Cortex of kidney (tissue), 1 donor: ENCODE data around the gene MGLL.
"Not testable (repeated sequence)": the region's sequence is repeated elsewhere in the genome, so short reads cannot be mapped to it uniquely, and the experiment has no call there.

Source experiments
- DNase-seq: peaks from one replicate; lab custom pipeline; 2025; lab: John Stamatoyannopoulos, UW

MGLL gene

DNA sequence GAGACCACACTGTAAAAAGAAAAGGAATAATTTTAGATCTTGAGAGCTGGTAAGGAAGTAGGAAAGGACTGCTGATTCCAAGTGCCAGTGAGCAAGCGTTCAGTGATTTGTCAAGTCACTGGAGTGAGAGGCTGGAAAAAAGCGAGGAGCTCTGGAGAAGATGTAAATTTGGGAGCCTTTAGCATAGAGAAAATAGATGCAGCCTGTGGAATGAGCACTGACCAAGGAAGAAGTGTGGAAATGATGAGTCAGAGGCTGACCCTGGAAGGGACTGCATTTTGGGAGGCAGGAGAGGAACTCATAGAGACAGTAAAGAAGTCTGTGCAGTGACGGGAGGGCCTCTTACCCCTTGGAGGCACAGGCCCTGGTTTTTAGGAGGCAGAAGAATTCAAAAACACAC lies 166.7 kb downstream of the MGLL start:
- no peak for DNase-seq

DNA sequence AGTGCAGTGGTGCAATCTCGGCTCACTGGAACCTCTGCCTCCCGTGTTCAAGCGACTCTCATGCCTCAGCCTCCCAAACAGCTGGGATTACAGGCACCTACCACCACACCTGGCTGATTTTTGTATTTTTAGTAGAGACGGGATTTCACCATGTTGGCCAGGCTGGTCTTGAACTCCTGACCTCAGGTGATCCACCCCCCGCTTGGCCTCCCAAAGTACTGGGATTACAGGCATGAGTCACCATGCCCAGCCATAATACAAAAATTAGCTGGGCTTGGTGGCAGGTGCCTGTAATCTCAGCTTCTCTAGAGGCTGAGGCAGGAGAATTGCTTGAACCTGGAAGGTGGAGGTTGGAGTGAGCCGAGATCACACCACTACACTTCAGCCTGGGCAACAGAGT lies 167.3 kb downstream of the MGLL start:
- not testable (repeated sequence) for DNase-seq

DNA sequence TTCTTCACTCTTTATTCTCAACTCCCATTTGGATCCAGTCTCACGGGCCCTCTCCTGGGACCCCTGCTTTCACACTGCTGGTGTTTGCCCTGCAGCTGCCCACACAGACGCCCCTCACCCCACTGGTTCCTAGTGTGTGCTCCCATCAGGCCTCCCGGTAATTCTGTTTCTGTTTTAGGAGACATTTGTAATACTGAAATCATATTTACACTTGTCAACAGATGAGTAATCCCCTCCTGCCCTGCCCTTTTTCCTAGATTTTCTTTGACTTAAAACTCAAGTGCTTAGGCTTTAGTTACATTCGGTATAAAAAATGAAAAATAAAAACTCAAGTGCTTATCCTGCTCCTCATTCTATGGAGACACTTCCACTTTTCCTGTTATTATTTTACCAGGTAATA lies 167.9 kb downstream of the MGLL start:
- DNase-seq: no peak

DNA sequence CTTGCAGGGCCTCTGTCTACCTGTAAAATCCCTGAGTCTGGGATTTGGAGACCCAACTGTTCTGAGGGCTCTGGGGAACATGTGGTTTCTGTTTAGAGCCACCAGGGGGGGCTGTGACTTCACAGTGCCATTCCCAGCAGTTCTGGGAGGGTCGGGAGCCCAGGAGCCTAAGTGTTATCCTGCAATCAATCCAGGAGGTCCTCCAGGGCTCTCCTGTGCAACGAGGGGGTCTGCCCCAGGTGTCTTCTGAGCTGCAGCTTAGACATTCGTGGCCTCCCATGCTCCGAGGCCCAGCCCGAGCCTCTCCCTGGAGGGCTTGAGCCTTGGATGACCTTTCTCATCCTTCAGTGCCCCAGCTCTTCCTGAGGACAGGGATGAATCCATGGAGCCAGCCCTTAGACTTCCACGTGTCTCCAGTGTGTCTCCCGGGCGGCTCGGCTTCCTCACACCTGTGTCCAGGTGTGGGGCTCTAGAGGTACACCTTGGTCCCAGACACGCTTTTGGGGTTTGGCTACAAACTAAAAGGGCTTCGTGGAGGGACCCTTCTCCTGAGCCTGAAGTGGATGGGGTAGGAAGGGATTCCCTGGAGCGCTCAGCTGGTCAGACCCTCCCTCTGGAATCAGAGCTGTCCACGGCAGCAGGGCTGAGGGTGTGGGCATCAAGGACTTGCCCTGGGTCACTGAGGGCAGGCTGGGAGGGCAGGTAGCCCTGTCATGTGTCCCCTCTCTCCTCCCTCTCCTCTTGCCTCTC lies 169.9 kb downstream of the MGLL start:
- no peak for DNase-seq

DNA sequence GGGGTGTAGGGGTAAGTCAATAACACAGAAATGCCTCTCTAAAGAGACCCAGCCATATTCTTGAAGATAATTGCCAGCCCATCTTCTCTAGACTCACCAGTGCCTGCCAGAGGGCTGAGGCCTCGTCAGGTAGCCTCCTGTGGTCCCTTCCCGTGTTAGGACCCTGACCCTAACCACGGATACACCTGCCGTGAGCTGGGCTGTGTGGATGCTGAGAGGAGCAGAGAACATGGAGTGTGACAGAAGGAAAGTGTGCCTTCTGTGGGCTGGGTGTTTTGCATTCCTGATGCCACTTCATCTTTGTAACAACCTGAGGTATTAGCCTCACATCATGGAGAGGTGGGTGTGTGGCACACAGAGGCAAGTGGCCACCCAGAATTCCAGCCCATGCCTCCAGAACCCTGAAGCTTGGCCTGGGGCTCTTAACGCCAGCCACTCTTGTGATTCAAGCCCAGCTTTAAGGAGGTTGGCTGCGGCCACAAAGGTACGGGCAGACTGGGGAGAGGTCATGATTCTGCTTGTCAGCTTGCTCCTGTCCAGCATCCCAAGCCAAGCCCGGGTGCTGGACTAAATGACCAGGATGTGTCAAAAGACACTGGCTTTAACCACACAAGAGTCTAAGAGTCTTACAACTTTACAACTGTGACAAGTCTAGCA lies 170.7 kb downstream of the MGLL start:
- no peak for DNase-seq

DNA sequence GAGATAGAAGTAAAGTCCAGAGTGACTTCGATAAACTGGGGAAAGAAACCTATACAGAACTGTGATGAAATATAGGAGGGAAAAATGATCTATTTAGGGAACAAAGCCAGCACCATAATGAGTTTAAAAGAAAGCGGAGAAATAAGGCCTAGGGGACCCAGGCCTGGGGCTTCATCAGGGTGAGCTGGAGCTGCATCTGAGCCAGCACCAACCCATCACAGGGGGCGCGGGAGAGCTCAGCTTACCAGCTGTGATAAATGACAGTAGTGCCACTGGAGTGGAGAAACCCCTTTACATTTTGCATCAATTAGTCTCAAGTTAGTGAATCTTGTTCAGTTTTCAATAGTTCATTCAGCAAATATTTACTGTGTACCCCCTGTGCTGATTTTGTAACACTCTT lies 172.1 kb downstream of the MGLL start:
- DNase-seq: no peak

DNA sequence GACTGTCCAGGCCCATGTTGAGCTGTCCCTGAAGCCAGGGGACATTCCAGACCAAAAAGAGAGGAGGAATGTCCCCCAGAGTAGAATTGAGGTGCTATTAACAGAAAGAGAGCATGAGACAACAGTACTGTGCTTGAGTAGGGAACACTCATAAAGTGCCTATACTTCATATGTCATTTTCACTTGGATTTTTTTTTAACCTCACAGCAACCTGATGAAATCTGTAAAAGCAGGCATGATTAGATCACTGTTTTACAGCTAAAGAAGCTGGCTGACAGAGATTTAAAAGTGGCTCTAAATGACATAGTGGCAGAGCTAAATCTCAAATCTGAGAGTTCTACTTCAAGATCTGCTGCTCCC lies 174.5 kb downstream of the MGLL start:
- DNase-seq: no peak

DNA sequence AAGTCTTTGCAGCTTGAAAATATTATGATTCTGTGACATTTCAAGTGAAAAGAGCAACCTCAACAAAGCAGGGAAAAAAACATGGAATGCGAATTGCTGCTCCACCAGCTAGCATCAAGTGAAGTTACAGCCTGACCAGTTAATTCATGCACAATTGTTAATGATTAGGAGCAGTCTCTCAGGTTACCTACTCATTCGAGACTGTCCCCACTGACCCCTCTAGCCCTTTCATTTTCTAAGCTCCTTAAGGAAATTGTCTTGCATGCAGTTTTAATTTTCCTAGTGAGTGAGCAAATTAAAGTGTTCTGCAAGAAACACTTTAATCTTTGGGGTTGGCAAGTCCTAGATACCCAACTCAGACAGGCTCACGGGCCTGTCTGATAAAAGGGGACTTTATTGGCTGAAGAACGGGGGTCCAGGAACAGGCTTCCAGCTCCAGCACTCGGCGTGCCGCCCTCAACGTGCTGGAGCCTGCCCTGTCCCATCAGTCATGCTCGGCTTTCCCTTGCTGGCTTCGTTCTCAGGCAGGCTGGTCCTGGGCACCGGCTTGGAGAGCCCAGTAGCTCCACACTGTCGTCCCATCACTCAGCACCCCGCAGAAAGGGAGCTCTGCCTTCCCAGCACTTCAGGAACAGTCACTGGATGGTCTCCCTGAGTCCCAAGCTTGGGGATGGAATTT lies 175.0 kb downstream of the MGLL start:
- no peak for DNase-seq

DNA sequence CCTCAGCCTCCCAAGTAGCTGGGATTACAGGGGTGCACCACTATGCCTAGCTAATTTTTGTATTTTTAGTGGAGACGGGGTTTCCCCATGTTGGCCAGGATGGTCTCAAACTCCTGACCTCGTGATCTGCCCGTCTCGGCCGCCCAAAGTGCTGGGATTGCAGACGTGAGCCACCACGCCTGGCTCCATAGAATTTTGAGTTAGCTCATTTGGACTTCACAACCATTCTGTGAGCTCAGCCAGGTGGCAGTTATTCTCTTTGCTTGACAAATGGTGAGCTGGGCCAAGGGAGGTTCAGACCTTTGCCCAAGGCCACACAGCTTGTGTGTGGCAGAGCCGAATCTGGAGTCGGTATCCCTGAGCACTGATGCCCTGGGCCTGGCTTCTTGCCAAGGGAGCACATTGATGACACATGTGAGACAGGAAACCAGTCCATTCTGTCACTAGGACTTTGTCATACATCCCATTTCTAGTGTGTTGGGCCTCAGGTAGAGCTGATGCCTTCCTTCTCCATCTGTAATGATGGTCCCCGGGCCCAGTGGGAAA lies 175.7 kb downstream of the MGLL start:
- no peak for DNase-seq

DNA sequence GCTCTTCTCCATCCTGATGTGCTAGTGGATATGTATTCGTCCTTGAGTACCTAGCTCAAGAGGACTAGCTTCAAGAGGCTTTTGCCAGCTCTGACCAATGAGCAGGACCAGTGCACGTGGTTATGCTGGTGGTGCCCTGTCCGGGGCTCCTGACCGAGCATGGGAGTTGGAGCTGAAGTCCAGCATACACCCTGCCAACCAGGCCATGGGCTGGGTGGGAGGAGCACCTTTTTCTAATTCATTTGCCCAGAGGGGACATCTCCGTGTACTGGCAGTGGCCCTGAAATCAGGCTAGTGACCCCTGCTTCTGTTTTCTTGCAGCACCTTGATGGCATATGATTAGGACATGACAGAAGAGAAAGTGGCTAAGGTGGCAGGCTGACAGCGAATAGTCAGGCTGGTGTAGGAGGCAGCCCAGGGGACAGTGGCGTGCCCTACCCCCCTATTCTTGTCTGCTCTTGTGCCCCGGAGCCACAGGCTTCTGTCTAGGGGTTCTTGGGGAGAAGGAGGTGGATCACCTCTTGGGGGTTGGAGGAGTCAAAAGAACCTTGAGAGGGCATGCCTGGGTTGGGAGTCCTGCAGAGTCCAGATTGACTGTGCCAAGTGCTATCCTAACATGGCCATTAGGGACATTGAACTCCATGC lies 176.8 kb downstream of the MGLL start:
- no peak for DNase-seq

DNA sequence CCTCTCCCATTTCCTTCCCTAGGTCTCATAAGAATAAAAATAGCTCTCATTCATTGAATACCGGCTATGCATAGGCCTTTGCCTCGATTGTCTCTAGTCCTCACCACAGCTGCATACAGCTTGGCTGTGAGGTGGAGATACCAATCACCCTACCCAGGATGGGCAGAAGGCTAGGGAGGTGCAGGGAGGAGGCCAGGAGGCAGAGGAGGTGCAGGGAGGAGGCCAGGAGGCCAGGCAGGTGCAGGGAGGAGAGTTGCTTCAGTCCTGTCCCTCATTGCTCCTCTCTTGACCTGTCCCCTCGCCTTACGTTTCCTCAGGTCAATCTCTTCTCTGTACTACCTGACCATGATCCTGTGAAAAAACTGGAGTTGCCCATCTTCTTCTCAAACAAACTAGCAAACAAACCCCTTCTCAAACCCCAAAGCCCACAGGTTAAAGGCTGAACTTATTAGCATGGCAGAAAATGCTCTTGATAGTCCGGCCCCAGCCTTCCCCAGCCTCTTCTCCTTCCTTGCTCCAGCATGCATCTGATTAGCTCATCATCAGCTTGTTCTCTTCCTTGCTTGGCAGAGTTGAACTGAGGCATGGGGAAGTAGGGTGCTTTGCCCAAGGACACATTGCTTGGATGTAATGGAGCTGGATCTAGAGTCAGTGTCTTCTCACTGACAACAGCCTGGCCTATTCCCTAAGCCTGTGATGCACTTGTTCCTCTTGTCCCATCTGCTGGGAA lies 177.5 kb downstream of the MGLL start:
- no peak for DNase-seq

DNA sequence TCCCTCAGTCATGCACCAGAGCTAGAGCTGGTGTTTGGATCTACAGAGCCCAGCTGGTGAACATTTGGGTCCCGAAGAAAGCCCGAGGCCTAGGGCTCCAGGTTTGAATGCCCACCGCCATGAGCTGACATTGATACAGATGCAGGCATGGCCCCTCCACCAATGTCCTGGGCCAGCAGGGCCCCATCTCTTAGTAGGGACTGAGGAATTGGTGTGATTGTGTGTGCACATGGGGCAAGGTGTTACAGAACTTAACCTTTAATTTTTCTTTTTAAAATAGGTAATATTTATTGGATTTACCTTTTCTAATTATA lies 182.3 kb downstream of the MGLL start:
- DNase-seq: no peak

DNA sequence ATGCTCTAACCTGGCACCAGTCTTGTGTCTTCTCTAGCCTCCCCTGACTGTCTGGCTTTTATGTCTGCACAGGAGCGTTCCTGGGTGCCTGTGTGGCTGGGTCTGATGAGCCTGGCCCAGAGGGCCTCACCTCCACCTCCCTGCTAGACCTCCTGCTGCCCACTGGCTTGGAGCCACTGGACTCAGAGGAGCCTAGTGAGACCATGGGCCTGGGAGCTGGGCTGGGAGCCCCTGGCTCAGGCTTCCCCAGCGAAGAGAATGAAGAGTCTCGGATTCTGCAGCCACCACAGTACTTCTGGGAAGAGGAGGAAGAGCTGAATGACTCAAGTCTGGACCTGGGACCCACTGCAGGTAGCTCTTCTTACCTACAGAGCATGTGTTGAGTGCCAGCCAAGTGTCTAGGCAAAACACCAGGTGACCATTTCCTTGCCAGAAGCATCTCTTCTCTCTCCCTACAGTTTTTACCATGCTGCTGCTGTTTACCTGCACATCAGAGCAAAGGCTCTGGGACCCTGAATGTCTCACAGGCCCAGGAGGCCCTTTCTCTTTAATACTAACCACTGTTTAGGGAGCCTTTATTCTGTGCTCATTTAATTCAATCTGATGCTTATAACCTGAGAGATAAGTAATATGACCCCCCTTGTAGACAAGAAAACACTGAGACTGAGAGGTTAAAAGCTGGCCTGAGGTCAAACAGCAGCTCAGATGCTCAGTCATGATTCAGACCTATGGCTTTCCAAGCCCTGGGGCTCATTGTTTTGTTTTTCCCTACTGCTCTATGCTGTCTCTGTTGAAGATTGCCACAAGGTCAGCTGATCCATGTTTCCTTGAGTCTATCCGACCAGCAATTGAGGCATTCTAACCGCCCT lies 182.9 kb downstream of the MGLL start:
- DNase-seq: no peak
